ENCODE data around the gene PARP8.

DNA sequence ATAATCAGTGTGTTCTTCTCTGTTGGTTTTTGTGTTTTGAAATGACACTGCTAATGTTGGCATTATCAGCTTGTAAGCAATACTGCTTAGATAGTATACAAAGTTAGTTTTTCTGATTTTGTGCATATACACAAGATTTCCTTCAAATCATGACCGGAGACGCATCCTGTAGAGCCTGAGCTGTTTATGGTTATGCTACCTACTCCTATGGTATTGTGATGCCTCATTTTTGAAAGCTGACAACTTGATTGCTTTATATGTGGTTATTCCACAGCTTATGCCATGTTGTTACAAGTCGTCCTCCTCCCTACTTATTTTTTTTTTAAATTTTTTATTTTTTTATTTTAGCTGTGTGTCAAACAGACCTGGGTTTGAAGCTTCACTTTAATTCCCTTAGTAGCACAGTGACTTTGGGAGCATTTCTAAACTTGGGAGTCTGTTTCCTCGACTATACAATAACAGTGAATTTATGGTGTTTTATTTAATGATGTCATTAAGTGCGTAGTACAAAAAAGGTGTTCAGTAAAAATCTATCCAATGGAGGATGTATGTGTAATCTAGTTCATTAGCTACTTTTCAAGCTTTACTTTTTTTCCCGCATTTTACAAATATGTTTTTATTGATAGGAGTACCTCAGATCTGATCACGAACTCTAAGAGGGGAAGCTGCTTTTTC is 59.5 kb downstream of the PARP8 start:
- TF ChIP-seq, protein P1, sequence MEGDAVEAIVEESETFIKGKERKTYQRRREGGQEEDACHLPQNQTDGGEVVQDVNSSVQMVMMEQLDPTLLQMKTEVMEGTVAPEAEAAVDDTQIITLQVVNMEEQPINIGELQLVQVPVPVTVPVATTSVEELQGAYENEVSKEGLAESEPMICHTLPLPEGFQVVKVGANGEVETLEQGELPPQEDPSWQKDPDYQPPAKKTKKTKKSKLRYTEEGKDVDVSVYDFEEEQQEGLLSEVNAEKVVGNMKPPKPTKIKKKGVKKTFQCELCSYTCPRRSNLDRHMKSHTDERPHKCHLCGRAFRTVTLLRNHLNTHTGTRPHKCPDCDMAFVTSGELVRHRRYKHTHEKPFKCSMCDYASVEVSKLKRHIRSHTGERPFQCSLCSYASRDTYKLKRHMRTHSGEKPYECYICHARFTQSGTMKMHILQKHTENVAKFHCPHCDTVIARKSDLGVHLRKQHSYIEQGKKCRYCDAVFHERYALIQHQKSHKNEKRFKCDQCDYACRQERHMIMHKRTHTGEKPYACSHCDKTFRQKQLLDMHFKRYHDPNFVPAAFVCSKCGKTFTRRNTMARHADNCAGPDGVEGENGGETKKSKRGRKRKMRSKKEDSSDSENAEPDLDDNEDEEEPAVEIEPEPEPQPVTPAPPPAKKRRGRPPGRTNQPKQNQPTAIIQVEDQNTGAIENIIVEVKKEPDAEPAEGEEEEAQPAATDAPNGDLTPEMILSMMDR (IDR thresholded peaks at IDR 0.05) = no peak
- TF ChIP-seq EP300 (IDR thresholded peaks at IDR 0.05) = no peak
- TF ChIP-seq POLR2A (IDR thresholded peaks at IDR 0.05) = no peak

Data from ovary (tissue), 3 donors.